ENCODE measurements around the gene MCOLN1.
"Not testable (repeated sequence)": the region's sequence is repeated elsewhere in the genome, so short reads cannot be mapped to it uniquely, and the experiment has no call there.

MCOLN1 gene

DNA sequence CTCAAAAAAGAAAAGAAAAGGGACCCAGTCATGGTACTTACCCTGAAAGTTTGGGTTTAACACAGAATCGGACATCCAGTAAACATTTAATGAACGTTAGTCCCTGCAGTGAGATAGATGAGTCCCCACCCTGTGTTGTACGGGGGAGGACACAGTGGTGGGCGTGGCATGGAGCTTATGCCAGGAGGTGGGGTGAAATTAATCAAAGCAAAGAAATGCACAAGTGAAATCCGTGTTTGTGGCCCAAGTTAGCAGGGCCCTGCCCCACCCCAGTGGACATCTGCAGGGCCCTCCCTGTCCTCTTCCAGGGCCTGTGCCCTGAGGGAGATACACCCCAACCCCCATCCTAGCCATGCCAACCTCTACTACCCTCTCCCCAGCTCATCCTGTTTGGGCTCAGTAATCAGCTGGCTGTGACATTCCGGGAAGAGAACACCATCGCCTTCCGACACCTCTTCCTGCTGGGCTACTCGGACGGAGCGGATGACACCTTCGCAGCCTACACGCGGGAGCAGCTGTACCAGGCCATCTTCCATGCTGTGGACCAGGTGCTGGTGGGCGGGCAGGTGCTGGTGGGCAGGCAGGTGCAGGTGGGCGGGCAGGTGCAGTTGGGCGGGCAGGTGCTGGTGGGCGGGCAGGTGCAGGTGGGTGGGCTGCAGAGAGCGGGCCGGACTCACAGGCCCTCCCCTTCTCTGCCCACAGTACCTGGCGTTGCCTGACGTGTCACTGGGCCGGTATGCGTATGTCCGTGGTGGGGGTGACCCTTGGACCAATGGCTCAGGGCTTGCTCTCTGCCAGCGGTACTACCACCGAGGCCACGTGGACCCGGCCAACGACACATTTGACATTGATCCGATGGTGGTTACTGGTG is 3.9 kb downstream of the MCOLN1 start:
- DNase-seq (ENCODE audit: low spot score): no peak

- no peak for DNase-seq (ENCODE audit: low spot score)
Observed at GRCh38 chr19:7527516-7528191, 5.2 kb downstream of the MCOLN1 start.

DNA sequence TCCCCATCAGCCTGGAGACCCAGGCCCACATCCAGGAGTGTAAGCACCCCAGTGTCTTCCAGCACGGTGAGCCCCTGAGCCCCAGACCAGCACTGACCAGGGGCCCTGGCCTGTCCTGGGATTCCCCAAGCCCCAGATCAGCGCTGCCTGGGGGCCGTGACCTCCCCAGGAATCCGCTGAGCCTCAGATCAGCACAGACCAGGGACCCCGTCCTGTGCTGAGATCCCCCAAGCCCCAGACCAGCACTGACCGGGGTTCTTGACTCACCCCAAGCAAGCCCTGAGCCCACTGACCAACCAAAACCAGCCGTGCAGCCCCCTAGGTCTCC is 5.7 kb downstream of the MCOLN1 start:
- DNase-seq (ENCODE audit: low spot score): no peak

DNA sequence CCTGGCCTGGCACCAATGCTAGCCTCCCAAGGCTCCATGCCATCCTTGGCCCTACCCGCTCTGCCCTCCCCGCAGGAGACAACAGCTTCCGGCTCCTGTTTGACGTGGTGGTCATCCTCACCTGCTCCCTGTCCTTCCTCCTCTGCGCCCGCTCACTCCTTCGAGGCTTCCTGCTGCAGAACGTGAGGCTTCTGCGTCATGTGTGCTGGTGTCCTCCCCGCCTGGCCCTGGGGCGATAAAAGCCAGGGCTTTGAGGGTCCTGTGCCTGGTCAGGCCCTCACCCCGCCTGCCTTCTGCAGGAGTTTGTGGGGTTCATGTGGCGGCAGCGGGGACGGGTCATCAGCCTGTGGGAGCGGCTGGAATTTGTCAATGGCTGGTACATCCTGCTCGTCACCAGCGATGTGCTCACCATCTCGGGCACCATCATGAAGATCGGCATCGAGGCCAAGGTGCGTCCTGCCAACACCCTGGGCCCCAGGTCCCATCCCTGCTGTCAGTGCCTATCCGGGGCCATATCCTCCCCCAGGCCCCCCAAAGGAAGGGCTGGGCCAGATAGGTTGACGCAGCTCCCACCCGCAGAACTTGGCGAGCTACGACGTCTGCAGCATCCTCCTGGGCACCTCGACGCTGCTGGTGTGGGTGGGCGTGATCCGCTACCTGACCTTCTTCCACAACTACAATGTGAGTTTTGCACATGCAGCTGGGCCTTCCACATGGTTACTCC is 6.3 kb downstream of the MCOLN1 start:
- DNase-seq (ENCODE audit: low spot score): no peak

DNA sequence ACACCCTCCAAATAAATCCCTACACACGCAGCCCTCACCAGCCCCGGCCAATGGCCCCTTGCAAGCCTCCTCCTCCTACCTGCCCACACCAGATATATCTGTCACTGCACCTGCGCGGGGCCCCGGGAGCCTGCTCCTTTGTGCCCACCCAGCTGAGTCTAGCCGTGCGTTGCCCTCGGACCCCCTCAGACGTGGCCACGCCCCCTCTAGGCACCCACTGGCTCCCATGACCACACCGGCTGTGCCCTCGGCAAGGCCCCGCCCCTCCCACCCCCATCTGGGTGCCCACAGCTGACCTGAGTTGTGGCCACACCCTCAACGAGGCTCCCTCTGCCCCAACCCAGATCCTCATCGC is 6.8 kb downstream of the MCOLN1 start:
- no peak for DNase-seq (ENCODE audit: low spot score)

GRCh38 chr19:7529610-7530490 is 7.4 kb downstream of the MCOLN1 start:
- no peak for DNase-seq (ENCODE audit: low spot score)

DNA sequence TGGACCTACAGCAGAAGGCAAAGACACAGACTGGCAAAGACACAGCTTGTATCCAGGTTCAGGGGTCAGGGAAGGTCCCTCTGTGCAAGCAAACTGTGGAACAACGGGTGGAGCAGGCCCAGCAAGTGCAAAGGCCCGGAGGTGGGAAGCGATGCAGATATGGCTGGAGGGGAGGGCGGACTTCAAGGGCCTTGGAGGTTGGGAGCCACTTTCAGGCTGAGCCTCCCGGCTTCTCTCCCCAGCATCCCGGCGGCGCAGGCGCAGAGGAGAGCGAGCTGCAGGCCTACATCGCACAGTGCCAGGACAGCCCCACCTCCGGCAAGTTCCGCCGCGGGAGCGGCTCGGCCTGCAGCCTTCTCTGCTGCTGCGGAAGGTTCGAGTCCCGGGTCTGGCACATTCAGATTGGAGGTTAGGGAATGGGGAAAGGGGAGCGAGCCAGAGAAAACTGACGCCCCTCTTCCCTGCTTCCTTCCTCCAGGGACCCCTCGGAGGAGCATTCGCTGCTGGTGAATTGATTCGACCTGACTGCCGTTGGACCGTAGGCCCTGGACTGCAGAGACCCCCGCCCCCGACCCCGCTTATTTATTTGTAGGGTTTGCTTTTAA is 11.0 kb downstream of the MCOLN1 start:
- no peak for DNase-seq (ENCODE audit: low spot score)

GRCh38 chr19:7533925-7534480 is 11.6 kb downstream of the MCOLN1 start:
- DNase-seq (ENCODE audit: low spot score): peak; percentile 82

GRCh38 chr19:7534531-7535046 is 12.2 kb downstream of the MCOLN1 start:
- no peak for DNase-seq (ENCODE audit: low spot score)

DNA sequence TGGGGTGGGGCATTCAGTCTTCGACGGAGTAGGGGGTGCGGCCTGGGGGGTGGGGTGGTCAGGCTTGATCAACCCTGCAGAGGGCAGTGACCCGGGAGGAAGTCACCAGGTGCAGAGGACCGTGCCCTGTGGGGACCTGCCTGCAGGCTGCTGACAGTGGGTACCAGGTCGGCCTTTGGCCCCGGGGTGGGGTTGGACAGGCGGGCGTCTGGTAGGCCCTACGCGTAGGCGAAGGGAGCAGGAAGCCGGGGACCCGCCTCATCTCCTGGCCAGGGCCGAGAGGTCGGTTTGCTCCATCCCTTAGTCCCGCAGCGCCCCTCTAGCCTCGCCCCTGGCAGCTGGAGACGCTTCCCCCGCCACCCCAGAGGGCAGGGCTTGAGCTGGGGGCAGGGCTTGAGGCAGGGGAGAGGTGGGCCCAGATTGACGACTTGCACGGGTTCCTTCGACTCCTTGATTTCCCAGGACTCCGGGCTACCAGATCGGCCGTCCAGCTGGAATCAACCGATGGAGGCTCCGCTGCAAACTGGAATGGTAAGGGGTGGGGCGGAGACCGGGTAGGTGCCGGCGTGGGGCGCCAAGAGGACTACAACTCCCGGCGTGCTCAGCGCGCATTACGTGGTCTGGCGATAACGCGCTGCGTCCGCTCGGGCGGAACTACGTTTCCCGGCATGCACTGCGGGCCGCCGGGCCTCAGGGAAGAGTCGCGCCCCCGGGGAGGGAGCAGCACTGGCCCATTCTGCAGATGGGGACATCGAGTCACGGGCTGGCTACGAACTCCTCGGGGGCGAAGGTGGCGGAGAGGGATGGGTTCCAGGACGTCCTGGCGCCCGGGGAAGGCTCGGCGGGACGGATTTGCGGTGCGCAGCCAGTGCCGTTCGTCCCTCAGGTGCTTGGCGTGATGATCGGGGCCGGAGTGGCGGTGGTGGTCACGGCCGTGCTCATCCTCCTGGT is 12.9 kb downstream of the MCOLN1 start, which contains the start of gene PNPLA6:
Gene PNPLA6 (plus strand): TSS at position 671 of the 951 bp plus-strand sequence. CDS start 72 bp downstream, at position 743.
- DNase-seq (ENCODE audit: low spot score): peak; percentile 95

- peak; percentile 77 for DNase-seq (ENCODE audit: low spot score)
Observed at GRCh38 chr19:7535998-7536695, 13.7 kb downstream of the MCOLN1 start.

GRCh38 chr19:7538990-7539389 is 16.6 kb downstream of the MCOLN1 start:
- DNase-seq (ENCODE audit: low spot score): not testable (repeated sequence)

DNA sequence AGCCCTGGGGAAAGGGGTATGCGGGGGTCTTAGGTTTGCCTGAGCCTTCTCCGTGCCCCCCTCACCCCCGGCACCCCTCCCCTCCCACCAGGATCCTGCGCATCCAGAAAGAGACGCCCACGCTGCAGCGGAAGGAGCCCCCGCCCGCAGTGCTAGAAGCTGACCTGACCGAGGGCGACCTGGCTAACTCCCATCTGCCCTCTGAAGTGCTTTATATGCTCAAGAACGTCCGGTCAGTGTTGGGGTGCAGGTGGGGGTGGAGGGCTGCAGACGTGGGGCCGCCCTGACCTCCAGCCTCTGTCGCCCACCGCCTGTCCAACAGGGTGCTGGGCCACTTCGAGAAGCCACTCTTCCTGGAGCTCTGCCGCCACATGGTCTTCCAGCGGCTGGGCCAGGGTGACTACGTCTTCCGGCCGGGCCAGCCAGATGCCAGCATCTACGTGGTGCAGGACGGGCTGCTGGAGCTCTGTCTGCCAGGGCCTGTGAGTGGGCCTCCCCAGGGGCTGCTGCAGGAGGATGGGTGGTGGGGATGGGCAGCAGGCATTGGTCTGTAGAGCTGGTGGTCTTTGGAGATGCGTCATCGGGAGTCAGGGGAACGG is 17.5 kb downstream of the MCOLN1 start:
- DNase-seq (ENCODE audit: low spot score): no peak

GRCh38 chr19:7540761-7541474 is 18.5 kb downstream of the MCOLN1 start:
- DNase-seq (ENCODE audit: low spot score): peak; percentile 89

- DNase-seq (ENCODE audit: low spot score): no peak
Observed at GRCh38 chr19:7541475-7541824, 19.0 kb downstream of the MCOLN1 start.

GRCh38 chr19:7541828-7542443 is 19.5 kb downstream of the MCOLN1 start:
- no peak for DNase-seq (ENCODE audit: low spot score)

GRCh38 chr19:7542556-7543348 is 20.3 kb downstream of the MCOLN1 start:
- DNase-seq (ENCODE audit: low spot score): no peak

Data from hematopoietic multipotent progenitor cell treated with erythropoietin and hydrocortisone succinate and interleukin-3 and kit ligand, for 15 days (in vitro differentiated cells).